B cell (primary cell): ENCODE results near the gene AK8. TPM values are rescaled to one million over a fixed set of nuclear protein-coding genes. Genes with fewer than 3 reads are reported as not detected.

Experiments
- ATAC-seq: fragments of 200-7000 bp; cut with Tn5 transposase; one replicate; pipeline ENCODE4 v1.10.0; 2021; ENCODE audit warnings: low read depth, mild to moderate bottlenecking, moderate number of reproducible peaks, moderate library complexity
- CTCF ChIA-PET: fragments of 350-600 bp; sonication (Branson Sonifier 250); formaldehyde crosslinking; loops from one replicate; lab custom pipeline; 2021; ENCODE audit warnings: antibody characterized with exemption, inconsistent platforms; lab: Charles Lee
- POLR2A ChIA-PET: fragments of 350-600 bp; sonication (Branson Sonifier 250); formaldehyde crosslinking; loops from one replicate; lab custom pipeline; 2021; ENCODE audit warnings: antibody characterized with exemption; lab: Charles Lee
- DNase-seq: peaks from one replicate; pipeline ENCODE4 v3.0.0; 2013
- H2AFZ ChIP-seq: 2 replicates; pipeline ENCODE4 v1.6.1; 2012; ENCODE audit warnings: mild to moderate bottlenecking, low read depth, low read length; ENCODE audit not compliant: insufficient read depth, poor library complexity, severe bottlenecking
- H3K27ac ChIP-seq, 2 donors: 1 replicate in 1 of 2; 2 replicates in 1 of 2; pipeline ENCODE4 v1.5.1; 2012 to 2013; ENCODE audit warnings: low read length in 2 of 2, mild to moderate bottlenecking in 2 of 2, moderate library complexity in 1 of 2
- H3K27me3 ChIP-seq, 4 experiments: fragments of 200-600 bp in 1 of 4; sonication (generic) in 1 of 4; replicated peaks in 1 of 4; 1 replicate in 2 of 4; 2 replicates in 2 of 4; pipeline versions ENCODE4 v1.6.1 to v1.7.0; 2013 to 2016; ENCODE audit warnings: low read length in 3 of 4, mild to moderate bottlenecking in 2 of 4, mixed read lengths in 1 of 4, moderate library complexity in 1 of 4; ENCODE audit not compliant: insufficient read depth in 4 of 4, control insufficient read depth in 3 of 4; ENCODE audit errors: control extremely low read depth in 1 of 4
- H3K36me3 ChIP-seq, 2 experiments: replicated peaks in 1 of 2; 1 replicate in 1 of 2; 2 replicates in 1 of 2; pipeline versions ENCODE4 v1.6.1 to v1.7.1; 2013; ENCODE audit warnings: low read length in 1 of 2; ENCODE audit not compliant: insufficient read depth in 2 of 2, control insufficient read depth in 1 of 2; ENCODE audit errors: control extremely low read depth in 1 of 2, extremely low read depth in 1 of 2
- H3K4me1 ChIP-seq, 2 donors: fragments of 200-600 bp in 1 of 2; sonication (generic) in 1 of 2; 1 replicate in 1 of 2; 2 replicates in 1 of 2; pipeline versions ENCODE4 v1.5.1 to v1.6.1; 2013 to 2017; ENCODE audit warnings: low read length in 2 of 2; ENCODE audit not compliant: control insufficient read depth in 2 of 2, insufficient read depth in 2 of 2
- H3K4me2 ChIP-seq: replicated peaks from 2 replicates; pipeline ENCODE3; 2012; ENCODE audit warnings: mild to moderate bottlenecking, low read depth, low read length; ENCODE audit not compliant: poor library complexity, severe bottlenecking
- H3K4me3 ChIP-seq, 5 experiments: fragments of 200-600 bp in 1 of 5; sonication (generic) in 1 of 5; 1 replicate in 3 of 5; 2 replicates in 2 of 5; pipeline versions ENCODE4 v1.5.1 to v1.7.0; 2011 to 2016; ENCODE audit warnings: low read length in 4 of 5, mild to moderate bottlenecking in 4 of 5, low read depth in 2 of 5, control low read depth in 1 of 5, moderate library complexity in 1 of 5; ENCODE audit not compliant: insufficient read depth in 1 of 5; ENCODE audit errors: control extremely low read depth in 1 of 5, extremely low read depth in 1 of 5
- H3K79me2 ChIP-seq: fragments of 200-600 bp; sonication (generic); one replicate; pipeline ENCODE4 v1.6.0; 2016; ENCODE audit warnings: low read length; ENCODE audit not compliant: control insufficient read depth, insufficient read depth
- H3K9ac ChIP-seq: fragments of 200-600 bp; sonication (generic); 2 replicates; pipeline ENCODE4 v1.6.1; 2017; ENCODE audit warnings: mild to moderate bottlenecking, low read length, moderate library complexity
- H3K9me3 ChIP-seq, 3 donors: one replicate each; pipeline versions ENCODE4 v1.6.1 to v1.7.1; 2013; ENCODE audit warnings: low read length in 2 of 3; ENCODE audit not compliant: control insufficient read depth in 2 of 3, insufficient read depth in 1 of 3; ENCODE audit errors: control extremely low read depth in 1 of 3
- H4K20me1 ChIP-seq: 2 replicates; pipeline ENCODE4 v1.6.0; 2012; ENCODE audit warnings: mild to moderate bottlenecking, low read length; ENCODE audit not compliant: insufficient read depth, control insufficient read depth, poor library complexity, severe bottlenecking
- H3K27ac Mint-ChIP-seq: one replicate; pipeline ENCODE4 v1.8.0; 2021; ENCODE audit warnings: mixed read lengths
- H3K27me3 Mint-ChIP-seq: one replicate; pipeline ENCODE4 v1.8.0; 2021; ENCODE audit warnings: mixed read lengths
- H3K4me1 Mint-ChIP-seq: one replicate; pipeline ENCODE4 v1.8.0; 2021; ENCODE audit warnings: mixed read lengths
- H3K4me3 Mint-ChIP-seq: one replicate; pipeline ENCODE4 v1.8.0; 2021; ENCODE audit warnings: mixed read lengths
- H3K9me3 Mint-ChIP-seq: one replicate; pipeline ENCODE4 v1.8.0; 2022; ENCODE audit warnings: mixed read lengths; ENCODE audit not compliant: insufficient read depth
- CTCF ChIP-seq: fragments of 200-600 bp; IDR thresholded peaks from one replicate; pipeline ENCODE4 v1.8.0; 2022; ENCODE audit warnings: antibody characterized with exemption, mild to moderate bottlenecking
- EZH2 ChIP-seq: IDR thresholded peaks from 2 replicates; pipeline ENCODE4 v1.6.1; 2012; ENCODE audit warnings: borderline replicate concordance, low read depth, mild to moderate bottlenecking, moderate library complexity, low read length; ENCODE audit not compliant: insufficient read depth, poor library complexity, severe bottlenecking
- WGBS: methylation state at CpG from one replicate; pipeline ENCODE4 v1.1.5; 2013; ENCODE audit warnings: missing lambda C conversion rate; ENCODE audit not compliant: insufficient coverage; 5-methylcytosine and 5-hydroxymethylcytosine counted together
- intact Hi-C: fragments of 100-400 bp; cut with micrococcal nuclease; formaldehyde crosslinking; loops from one replicate; pipeline ENCODE4 v1.10.0; 2022
- polyA plus RNA-seq: library from polyadenylated mRNA; depleted of rRNA; stranded (reverse); fragments of >200 nt; gene quantifications from 2 replicates; pipeline ENCODE4 v1.2.3, GENCODE V29; 2012
- total RNA-seq, 2 donors: library from RNA; stranded (reverse); fragments of 120-200 nt in 1 of 2; gene quantifications; 1 replicate in 1 of 2; 2 replicates in 1 of 2; pipeline versions ENCODE4 v1.2.3 to v1.2.4, GENCODE V29; 2013 to 2022

The AK8 gene
- total and polyA plus RNA-seq, 2 donors (not counting 1 experiment from before 2014, with no cell fraction given): 1.9 to 8.6 TPM

GRCh38 chr9:132750668-132751067 lies 127.4 kb downstream of the AK8 start:
- Histone ChIP-seq H3K9ac (no peak overlapping the region), H3K79me2 (no peaks in the 10 kb centered on the region), H2AFZ (no peak overlapping the region), H3K4me1 (no peaks in the 10 kb centered on the region), H3K36me3 (no peaks in the 10 kb centered on the region), H4K20me1 (no peaks in the 10 kb centered on the region), H3K27me3 (peaks cover 0 to 7% (median 2%) of the 10 kb centered on the region in 4 experiments), H3K4me3 (no peak overlapping the region), H3K4me2 (no peak overlapping the region), H3K9me3 (no peaks in the 10 kb centered on the region), H3K27ac (no peak overlapping the region)
- ChIA-PET POLR2A (no interaction called here), CTCF (no interaction called here)
- intact Hi-C loops: no loop called here
- DNase-seq (no peak), ATAC-seq (no peak)
- Mint-ChIP-seq H3K4me1 (no peaks in the 10 kb centered on the region), H3K4me3 (no peak overlapping the region), H3K27ac (no peak overlapping the region), H3K9me3 (no peaks in the 10 kb centered on the region), H3K27me3 (peaks cover 21% of the 10 kb centered on the region)
- 80% methylated on average over 6 of the region's 9 CpGs for WGBS
- TF ChIP-seq CTCF (no peak), EZH2 (no peak)

DNA sequence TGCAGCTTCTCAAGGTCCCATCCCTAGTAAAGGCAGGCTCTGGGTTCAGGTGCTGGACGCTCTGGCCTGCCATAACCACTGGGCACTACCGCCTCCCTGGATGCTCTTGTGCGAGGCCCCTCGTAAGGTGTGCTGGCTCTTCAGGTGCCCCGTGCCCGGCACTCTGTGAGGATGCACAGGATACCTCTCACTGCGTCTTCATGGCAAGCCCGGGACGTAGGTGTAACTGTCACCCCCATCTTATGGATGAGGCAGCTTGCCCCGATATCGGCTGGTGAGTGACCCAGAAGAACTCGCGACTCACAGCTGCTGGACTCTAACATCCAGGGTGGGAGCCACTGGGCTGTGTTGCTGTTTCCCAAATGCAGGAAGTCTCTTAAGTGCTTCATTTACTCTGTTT lies 128.8 kb downstream of the AK8 start:
- Histone ChIP-seq H4K20me1 (no peaks in the 10 kb centered on the region), H3K27ac (no peak overlapping the region), H3K4me2 (no peak overlapping the region), H3K4me1 (no peaks in the 10 kb centered on the region), H3K27me3 (peaks cover 0 to 18% (median 7%) of the 10 kb centered on the region in 4 experiments), H3K36me3 (no peaks in the 10 kb centered on the region), H3K79me2 (no peaks in the 10 kb centered on the region), H3K4me3 (no peak overlapping the region), H3K9ac (no peak overlapping the region), H3K9me3 (no peaks in the 10 kb centered on the region), H2AFZ (no peak overlapping the region)
- ChIA-PET CTCF (no interaction called here), POLR2A (no interaction called here)
- Mint-ChIP-seq H3K4me3 (no peak overlapping the region), H3K9me3 (no peaks in the 10 kb centered on the region), H3K27me3 (peaks cover 29% of the 10 kb centered on the region), H3K27ac (no peak overlapping the region), H3K4me1 (peaks cover 4% of the 10 kb centered on the region)
- ATAC-seq: no peak
- WGBS: 90% methylated on average over 13 of the region's 13 CpGs
- intact Hi-C loops: no loop called here
- TF ChIP-seq CTCF: no peak
- TF ChIP-seq EZH2: no peak
- no peak for DNase-seq
